Left lung (tissue), 10 donors: ENCODE measurements around the gene CCN6. TPM values are rescaled to one million over a fixed set of nuclear protein-coding genes. Genes with fewer than 3 reads are reported as not detected.

Experiments
- ATAC-seq: fragments of 200-7000 bp; cut with Tn5 transposase; one replicate; pipeline ENCODE4 v1.9.1; 2020; ENCODE audit warnings: moderate library complexity
- DNase-seq, 4 donors: peaks; one replicate each; pipeline ENCODE4 v3.0.0-alpha.2; 2013 to 2020
- H3K27ac ChIP-seq, 2 donors: fragments of 200-600 bp; sonication (generic) in 1 of 2; one replicate each; pipeline versions ENCODE4 v1.5.0 to v1.8.0; 2020 to 2021
- H3K27me3 ChIP-seq, 2 donors: fragments of 200-600 bp; sonication (generic) in 1 of 2; one replicate each; pipeline versions ENCODE4 v1.5.0 to v1.8.0; 2020 to 2021
- H3K36me3 ChIP-seq, 2 donors: fragments of 200-600 bp; sonication (generic) in 1 of 2; one replicate each; pipeline versions ENCODE4 v1.5.0 to v1.8.0; 2020 to 2021
- H3K4me1 ChIP-seq, 2 donors: fragments of 200-600 bp; one replicate each; pipeline ENCODE4 v1.8.0; 2021
- H3K4me3 ChIP-seq, 2 donors: fragments of 200-600 bp; sonication (generic) in 1 of 2; one replicate each; pipeline versions ENCODE4 v1.5.0 to v1.8.0; 2020 to 2021; ENCODE audit warnings: mild to moderate bottlenecking in 1 of 2
- H3K9me3 ChIP-seq, 2 donors: fragments of 200-600 bp; sonication (generic) in 1 of 2; one replicate each; pipeline versions ENCODE4 v1.5.0 to v1.8.0; 2020 to 2021
- CTCF ChIP-seq, 2 donors: fragments of 200-600 bp; sonication (generic) in 1 of 2; IDR thresholded peaks; one replicate each; pipeline versions ENCODE4 v1.5.0 to v1.8.0; 2021; ENCODE audit warnings: antibody characterized with exemption in 2 of 2
- intact Hi-C, 2 donors: fragments of 100-400 bp; cut with DNase I; formaldehyde crosslinking; loops; one replicate each; pipeline versions ENCODE4 v1.11.2 to v1.14.2; 2022
- polyA plus RNA-seq, 6 donors: library from polyadenylated mRNA; unstranded; fragments of 120-200 nt; gene quantifications; one replicate each; pipeline ENCODE4 v1.2.1, GENCODE V29; 2013; ENCODE audit not compliant: insufficient read length in 6 of 6
- total RNA-seq, 2 donors: library from RNA; stranded (reverse); fragmentation: NEBNext Ultra II Directional; extraction: Animal tissue kit (Norgen Biotek cat#: 25700); gene quantifications; one replicate each; pipeline ENCODE4 v1.2.1, GENCODE V29; 2021
- donor health status: DM: no; HTN: yes; CAD: no.
- donor health status: DM: no; HTN: no; CAD: no.

Gene CCN6
- total and polyA plus RNA-seq, 8 donors = 0.21 to 0.55 (median 0.37) TPM; not detected in 2

- DNase-seq = no peak
- TF ChIP-seq CTCF (IDR thresholded peaks at IDR 0.05) = no peak
- H3K36me3 ChIP-seq = no peaks in the 10 kb centered on the region
- H3K9me3 ChIP-seq = peaks cover 0 to 5% of the 10 kb centered on the region in 2 donors
- ATAC-seq = no peak
- H3K27me3 ChIP-seq = no peaks in the 10 kb centered on the region
- no peak overlapping the region for H3K27ac ChIP-seq
- no peak overlapping the region for H3K4me3 ChIP-seq
- intact Hi-C loops = no loop called here
- no peaks in the 10 kb centered on the region for H3K4me1 ChIP-seq
These were observed 34.3 kb upstream of the CCN6 start for GRCh38 chr6:112019589-112019988.

DNA sequence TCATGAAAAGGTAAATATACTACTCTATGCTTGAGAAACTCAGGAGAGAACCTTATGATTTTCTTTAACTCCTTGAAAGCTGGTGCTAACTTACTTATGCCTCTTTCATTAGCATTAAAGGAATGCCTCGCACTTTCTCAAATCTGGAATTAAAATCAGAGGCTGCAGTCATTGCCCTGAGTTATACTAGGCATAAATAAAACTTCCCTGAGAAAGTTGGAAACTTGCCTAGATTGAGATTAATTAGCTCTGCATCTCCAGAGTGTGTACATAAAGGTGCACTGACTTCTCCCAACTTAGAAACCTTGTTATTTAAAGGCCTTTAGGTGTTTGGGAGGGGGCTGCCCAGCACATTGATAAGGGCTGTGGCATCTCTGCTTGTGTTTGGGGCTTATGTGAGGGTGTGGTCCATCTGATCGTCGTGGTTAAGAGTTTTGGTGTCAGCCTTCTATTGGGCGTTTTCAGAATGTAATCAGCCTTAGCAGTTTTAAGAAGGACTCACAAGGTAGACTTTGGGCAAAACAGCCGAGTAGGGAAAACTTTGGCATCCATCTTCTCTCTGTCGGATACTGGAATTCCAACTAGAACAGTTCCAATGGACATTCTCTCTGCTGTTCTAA is 32.1 kb upstream of the CCN6 start:
- intact Hi-C loops = no loop called here
- Histone ChIP-seq H3K4me1 (no peaks in the 10 kb centered on the region), H3K4me3 (no peak overlapping the region), H3K36me3 (no peaks in the 10 kb centered on the region), H3K27me3 (no peaks in the 10 kb centered on the region), H3K27ac (no peak overlapping the region), H3K9me3 (peaks cover 0 to 5% of the 10 kb centered on the region in 2 donors)
- no peak for TF ChIP-seq CTCF (IDR thresholded peaks at IDR 0.05)
- ATAC-seq = no peak
- no peak for DNase-seq

DNA sequence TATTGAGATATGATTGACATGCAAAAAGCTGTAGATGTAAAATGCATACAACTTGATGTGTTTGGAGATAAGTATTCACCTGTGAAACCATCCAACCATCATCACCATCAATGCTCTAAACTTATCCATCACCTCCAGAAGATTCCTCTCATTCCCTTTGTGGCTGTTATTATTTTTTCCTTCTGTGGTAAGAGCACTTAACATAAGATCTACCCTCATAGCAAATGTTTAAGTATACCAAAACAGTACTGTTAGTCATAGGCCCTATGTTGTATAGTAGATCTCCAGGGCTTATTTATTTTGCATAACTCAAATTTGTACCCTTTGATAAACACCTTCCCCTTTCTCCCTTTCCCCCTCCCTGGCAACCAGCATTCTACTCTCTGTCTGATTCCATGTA is 31.2 kb upstream of the CCN6 start:
- no peak for TF ChIP-seq CTCF (IDR thresholded peaks at IDR 0.05)
- intact Hi-C loops = no loop called here
- no peaks in the 10 kb centered on the region for H3K4me1 ChIP-seq

GRCh38 chr6:112024464-112024863 is 29.4 kb upstream of the CCN6 start:
- Histone ChIP-seq H3K36me3 (no peaks in the 10 kb centered on the region), H3K4me1 (no peaks in the 10 kb centered on the region), H3K27me3 (no peaks in the 10 kb centered on the region), H3K27ac (no peak overlapping the region), H3K4me3 (no peak overlapping the region), H3K9me3 (peaks cover 0 to 5% of the 10 kb centered on the region in 2 donors)
- intact Hi-C loops = no loop called here
- TF ChIP-seq CTCF (IDR thresholded peaks at IDR 0.05) = no peak
- DNase-seq (no peak), ATAC-seq (no peak)

More for the DNA sequence above, 31.2 kb upstream of the CCN6 start:
- DNase-seq = no peak
- H3K27ac ChIP-seq = no peak overlapping the region
- H3K36me3 ChIP-seq = no peaks in the 10 kb centered on the region
- H3K4me3 ChIP-seq = no peak overlapping the region
- no peak for ATAC-seq
- H3K9me3 ChIP-seq = peaks cover 0 to 5% of the 10 kb centered on the region in 2 donors
- no peaks in the 10 kb centered on the region for H3K27me3 ChIP-seq

GRCh38 chr6:112026933-112027332 is 27.0 kb upstream of the CCN6 start:
- intact Hi-C loops = no loop called here
- TF ChIP-seq CTCF (IDR thresholded peaks at IDR 0.05) = no peak
- no peak overlapping the region for H3K27ac ChIP-seq
- H3K4me1 ChIP-seq = peaks cover 0 to 9% of the 10 kb centered on the region in 2 donors
- no peak for DNase-seq
- no peaks in the 10 kb centered on the region for H3K36me3 ChIP-seq
- H3K9me3 ChIP-seq = peaks cover 0 to 5% of the 10 kb centered on the region in 2 donors
- H3K4me3 ChIP-seq = no peak overlapping the region
- no peak for ATAC-seq
- H3K27me3 ChIP-seq = no peaks in the 10 kb centered on the region
